Measurements from ENCODE around the gene ANGPTL8. TPM values are rescaled to one million over a fixed set of nuclear protein-coding genes. Genes with fewer than 3 reads are reported as not detected.

ANGPTL8 gene, protein sequence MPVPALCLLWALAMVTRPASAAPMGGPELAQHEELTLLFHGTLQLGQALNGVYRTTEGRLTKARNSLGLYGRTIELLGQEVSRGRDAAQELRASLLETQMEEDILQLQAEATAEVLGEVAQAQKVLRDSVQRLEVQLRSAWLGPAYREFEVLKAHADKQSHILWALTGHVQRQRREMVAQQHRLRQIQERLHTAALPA
- total RNA-seq (2022; extraction: Qiagen RNA extraction; ENCODE audit: low read depth), result not detected in 5 replicates

DNA sequence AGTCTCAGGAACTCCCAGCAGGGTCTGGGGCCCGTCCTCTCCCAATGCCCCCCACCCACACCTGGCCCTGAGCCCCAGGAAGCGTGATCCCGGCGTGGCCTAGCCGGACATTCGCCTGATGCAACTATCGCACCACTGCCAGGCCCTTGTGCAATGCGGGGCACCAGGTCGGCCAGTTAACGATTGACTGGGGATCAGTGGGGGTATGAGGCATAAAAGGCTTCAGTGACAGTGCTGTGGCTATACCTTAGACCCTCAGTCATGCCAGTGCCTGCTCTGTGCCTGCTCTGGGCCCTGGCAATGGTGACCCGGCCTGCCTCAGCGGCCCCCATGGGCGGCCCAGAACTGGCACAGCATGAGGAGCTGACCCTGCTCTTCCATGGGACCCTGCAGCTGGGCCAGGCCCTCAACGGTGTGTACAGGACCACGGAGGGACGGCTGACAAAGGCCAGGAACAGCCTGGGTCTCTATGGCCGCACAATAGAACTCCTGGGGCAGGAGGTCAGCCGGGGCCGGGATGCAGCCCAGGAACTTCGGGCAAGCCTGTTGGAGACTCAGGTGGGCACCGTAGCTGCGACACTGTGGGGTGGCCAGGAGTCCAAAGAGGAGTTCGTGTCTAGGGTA is at the start of gene ANGPTL8:
Gene ANGPTL8, plus strand, starts transcription at position 243 of the 624 bp plus-strand sequence. Its CDS starts 19 bp downstream, at position 262.

DNA sequence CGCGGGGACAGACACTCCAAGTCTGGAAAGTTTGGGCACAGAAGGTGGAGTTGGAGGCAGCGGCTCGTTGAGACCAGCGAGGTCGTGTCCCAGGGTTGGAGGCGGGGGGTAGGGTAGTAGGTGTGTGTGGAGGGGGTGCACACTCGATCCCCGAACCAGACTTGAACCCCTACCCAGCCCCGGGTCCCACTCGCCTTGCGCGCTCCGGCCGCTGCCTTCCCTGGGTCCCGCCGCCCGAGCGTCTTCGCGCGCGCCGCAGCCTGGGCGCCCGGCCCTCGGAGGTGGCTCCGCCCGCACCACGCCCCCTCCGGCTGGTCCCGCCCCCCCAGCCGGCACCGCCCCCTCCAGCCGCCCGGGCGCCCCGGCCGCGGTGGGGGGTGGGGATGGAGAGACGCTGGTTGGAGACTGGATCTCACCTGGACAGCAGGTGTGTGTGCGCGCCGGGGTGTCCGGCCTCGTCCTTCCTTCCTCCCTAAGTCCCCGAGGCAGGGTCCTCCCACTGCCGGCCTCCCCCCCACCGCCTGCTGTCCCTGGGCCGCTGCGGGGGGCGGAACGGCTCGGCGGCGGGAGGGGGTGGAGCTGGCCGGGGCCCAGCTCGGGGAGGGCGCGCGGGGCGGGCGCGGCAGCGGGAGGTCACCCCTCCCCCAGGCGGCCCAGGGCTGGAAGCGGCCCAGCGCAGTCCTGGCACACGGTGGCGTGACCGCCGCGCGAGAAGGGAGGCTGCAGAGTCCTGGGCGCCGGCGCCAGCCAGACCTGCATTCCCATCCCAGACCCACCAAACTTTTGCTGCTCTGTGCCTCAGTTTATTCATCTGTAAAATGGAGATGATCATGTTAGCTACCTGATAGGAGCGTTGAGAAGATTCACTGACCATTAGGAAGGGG is 41.9 kb upstream of the ANGPTL8 start, which contains the start of gene KANK2:
Gene KANK2, minus strand, starts transcription at position 255 of the 884 bp plus-strand sequence. CDS start 3,034 bp downstream, outside the sequence.

GRCh38 chr19:11261971-11262839 is 22.8 kb downstream of the ANGPTL8 start, which contains the start of gene DOCK6:
TSS of gene DOCK6 (minus strand) at chr19:11262524. CDS start at chr19:11262440, 84 bp downstream.

Other genes starting within 250 kb of the ANGPTL8 start
- gene LDLR, start 150.2 kb upstream of the ANGPTL8 start, total RNA-seq (2022; extraction: Qiagen RNA extraction; ENCODE audit: low read depth), result 23.2 to 36.1 TPM (median 34.3 TPM) in 5 replicates
- 15.6 to 22.5 TPM (median 21.0 TPM) in 5 replicates for gene SPC24, start 83.8 kb upstream of the ANGPTL8 start, total RNA-seq (2022; extraction: Qiagen RNA extraction; ENCODE audit: low read depth)
- gene KANK2, start 42.1 kb upstream of the ANGPTL8 start, total RNA-seq (2022; extraction: Qiagen RNA extraction; ENCODE audit: low read depth), result 38.1 to 62.3 TPM (median 57.4 TPM) in 5 replicates
- 6.6 to 10.9 TPM (median 9.9 TPM) in 5 replicates for gene DOCK6, start 22.9 kb downstream of the ANGPTL8 start, total RNA-seq (2022; extraction: Qiagen RNA extraction; ENCODE audit: low read depth)
- not detected in 5 replicates for gene TSPAN16, start 56.5 kb downstream of the ANGPTL8 start, total RNA-seq (2022; extraction: Qiagen RNA extraction; ENCODE audit: low read depth)
- gene RAB3D, start 100.0 kb downstream of the ANGPTL8 start, total RNA-seq (2022; extraction: Qiagen RNA extraction; ENCODE audit: low read depth), result 3.3 to 5.0 TPM (median 4.4 TPM) in 5 replicates
- gene TMEM205, start 106.6 kb downstream of the ANGPTL8 start, total RNA-seq (2022; extraction: Qiagen RNA extraction; ENCODE audit: low read depth), result 93.3 to 126 TPM (median 112 TPM) in 5 replicates
- gene CCDC159, start 106.9 kb downstream of the ANGPTL8 start, total RNA-seq (2022; extraction: Qiagen RNA extraction; ENCODE audit: low read depth), result 3.1 to 4.8 TPM (median 4.0 TPM) in 5 replicates
- 7.3 to 10.9 TPM (median 9.5 TPM) in 5 replicates for gene PLPPR2, start 115.8 kb downstream of the ANGPTL8 start, total RNA-seq (2022; extraction: Qiagen RNA extraction; ENCODE audit: low read depth)
- gene SWSAP1, start 135.0 kb downstream of the ANGPTL8 start, total RNA-seq (2022; extraction: Qiagen RNA extraction; ENCODE audit: low read depth), result 1.5 to 2.2 TPM (median 2.0 TPM) in 5 replicates
- gene EPOR, start 144.7 kb downstream of the ANGPTL8 start, total RNA-seq (2022; extraction: Qiagen RNA extraction; ENCODE audit: low read depth), result 3.1 to 6.8 TPM (median 4.0 TPM) in 5 replicates
- gene RGL3, start 179.7 kb downstream of the ANGPTL8 start, total RNA-seq (2022; extraction: Qiagen RNA extraction; ENCODE audit: low read depth), result 0.66 to 2.4 TPM (median 1.9 TPM) in 5 replicates
- 0.82 to 2.4 TPM (median 1.1 TPM) in 5 replicates for gene ODAD3, start 195.5 kb downstream of the ANGPTL8 start, total RNA-seq (2022; extraction: Qiagen RNA extraction; ENCODE audit: low read depth)
- gene PRKCSH, start 196.0 kb downstream of the ANGPTL8 start, total RNA-seq (2022; extraction: Qiagen RNA extraction; ENCODE audit: low read depth), result 242 to 262 TPM (median 254 TPM) in 5 replicates
- 0.05 to 0.19 TPM (median 0.11 TPM) in 4 of 5 replicates, not detected in the other for gene ELAVL3, start 241.4 kb downstream of the ANGPTL8 start, total RNA-seq (2022; extraction: Qiagen RNA extraction; ENCODE audit: low read depth)

All from A549 treated with GW870086 at 1 μM for 4 hours (cell line).